Activated CD8-positive, alpha-beta memory T cell treated with anti-CD3 and anti-CD28 coated beads, Interleukin-2, amount 50 U/mL, for 4 hours (primary cell): ENCODE measurements around the gene HNRNPK.

Experiments used
- DNase-seq: peaks from one replicate; pipeline ENCODE4 v3.0.0-alpha.2; 2020

HNRNPK gene

DNA sequence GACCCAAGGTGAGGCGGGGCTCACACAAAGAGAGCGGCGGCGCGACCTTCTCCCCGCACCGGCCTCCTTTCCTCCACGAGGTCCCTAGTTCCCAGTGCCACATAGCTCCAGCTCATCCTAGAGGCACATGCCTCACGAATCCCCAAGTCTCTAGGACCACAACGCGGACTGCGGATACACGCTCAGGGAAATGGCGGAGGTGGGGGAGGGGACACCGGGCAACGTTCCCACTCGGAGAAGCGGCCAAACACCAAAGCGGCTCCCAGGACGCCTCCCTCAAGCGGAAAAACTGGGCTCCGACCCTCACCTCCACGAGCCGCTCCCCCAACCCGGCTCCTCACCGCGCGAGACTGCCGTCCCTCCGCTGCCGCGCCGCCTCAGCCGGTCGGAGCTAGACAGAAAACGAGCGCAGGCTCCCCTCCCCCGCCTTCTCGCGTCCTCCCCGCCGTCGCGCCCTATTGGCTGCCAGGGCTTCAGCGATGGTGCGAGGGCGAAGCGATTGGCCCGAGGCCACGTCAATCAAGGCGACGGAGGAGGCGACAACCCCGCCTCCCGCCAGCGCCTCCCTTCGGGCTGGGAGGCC lies at the start of gene HNRNPK:
HNRNPK (minus strand) TSS at position 404 of the 583 bp plus-strand sequence. CDS start 1,963 bp downstream, outside the sequence.
- peak; percentile 100 for DNase-seq

DNA sequence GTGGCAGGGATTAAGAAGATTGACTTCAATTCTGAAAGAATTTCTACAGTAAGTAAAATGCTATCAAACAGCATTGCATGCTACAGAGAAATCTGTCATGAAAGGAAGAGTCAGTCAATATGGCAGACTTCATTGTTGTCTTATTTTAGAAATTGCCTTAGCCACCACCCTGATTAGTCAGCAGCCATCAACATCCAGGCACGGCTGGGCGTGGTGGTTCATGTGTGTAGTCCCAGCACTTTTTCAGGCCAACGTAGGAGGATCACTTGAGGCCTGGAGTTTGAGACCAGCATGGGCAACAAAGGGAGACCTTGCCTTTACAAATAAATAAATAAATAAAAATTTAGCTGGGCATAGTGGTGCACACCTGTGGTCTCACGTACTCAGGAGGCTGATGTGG lies 47.2 kb upstream of the HNRNPK start:
- no peak for DNase-seq

DNA sequence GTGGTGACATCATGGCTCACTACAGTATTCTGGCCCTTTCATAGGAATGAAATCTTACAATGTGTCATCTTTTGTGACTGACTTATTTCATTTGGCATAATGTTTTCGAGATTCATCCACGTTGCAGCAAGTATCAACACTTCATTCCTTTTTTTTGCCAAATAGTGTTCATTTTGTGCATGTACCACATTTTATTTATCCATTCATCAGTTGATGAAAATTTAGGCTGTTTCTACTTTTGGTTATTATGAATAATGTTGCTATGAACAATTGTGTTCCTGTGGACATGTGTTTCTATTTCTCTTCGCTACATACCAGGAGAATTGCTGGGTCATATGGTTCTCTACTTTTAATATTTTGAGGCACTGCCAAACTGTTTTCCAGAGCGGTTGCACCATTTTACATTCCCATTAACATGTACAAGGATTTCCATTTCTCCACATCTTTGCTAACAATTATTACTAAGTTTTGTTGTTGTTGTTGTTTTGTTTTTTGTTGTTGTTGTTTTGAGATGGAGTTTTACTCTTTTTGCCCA lies 44.1 kb upstream of the HNRNPK start:
- DNase-seq: no peak

DNA sequence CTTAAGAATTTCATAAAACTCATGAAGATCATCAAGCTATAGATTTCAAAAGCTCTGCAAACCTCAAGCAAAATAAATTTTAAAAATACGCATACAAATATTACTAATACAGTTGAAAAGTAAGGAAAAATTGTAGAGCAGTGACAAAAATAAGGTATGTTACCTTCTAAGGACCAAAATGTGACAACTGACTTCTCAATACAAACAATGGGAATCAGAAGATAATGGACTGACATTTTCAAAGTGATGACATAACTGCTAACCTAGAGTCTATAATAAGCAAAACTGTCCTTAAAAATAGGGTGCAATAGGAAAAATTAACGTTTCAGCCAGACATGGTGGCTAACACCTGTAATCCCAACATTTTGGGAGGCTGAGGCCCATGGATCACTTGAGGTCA lies 27.6 kb upstream of the HNRNPK start:
- DNase-seq: no peak

DNA sequence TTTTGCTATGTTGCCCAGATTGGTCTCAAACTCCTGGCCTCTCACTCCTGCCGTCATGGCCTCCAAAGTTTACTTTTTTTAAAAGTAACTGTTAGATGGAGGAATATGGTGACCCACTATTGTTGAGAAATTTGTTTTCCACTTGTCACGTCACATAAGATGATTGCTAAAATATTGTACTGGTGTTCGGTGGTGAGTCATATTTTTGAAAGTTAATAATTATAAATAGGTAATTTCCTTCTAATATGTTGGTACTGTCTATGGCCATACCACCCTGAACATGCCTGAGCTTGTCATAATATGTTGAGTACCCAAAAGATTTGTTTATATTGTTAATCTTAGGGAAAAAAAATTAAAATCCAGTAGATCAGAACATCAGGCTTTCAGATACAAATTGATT lies 23.2 kb upstream of the HNRNPK start:
- DNase-seq: no peak

DNA sequence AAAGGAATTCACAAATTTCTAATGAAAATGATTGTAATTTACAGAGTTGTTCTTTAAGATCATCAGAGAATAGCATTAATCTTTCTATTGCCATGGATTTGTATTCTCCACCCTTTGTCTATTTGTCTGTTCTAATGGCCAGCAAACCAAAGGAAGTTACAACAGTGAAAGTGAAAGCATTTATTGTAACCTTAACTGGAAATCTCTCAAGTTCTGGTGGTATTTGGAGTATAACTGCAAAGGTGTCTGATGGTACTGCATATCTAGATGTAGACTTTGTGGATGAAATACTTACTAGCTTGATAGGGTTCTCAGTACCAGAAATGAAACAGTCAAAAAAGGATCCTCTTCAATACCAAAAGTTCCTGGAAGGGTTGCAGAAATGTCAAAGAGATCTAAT lies 22.3 kb upstream of the HNRNPK start:
- no peak for DNase-seq

DNA sequence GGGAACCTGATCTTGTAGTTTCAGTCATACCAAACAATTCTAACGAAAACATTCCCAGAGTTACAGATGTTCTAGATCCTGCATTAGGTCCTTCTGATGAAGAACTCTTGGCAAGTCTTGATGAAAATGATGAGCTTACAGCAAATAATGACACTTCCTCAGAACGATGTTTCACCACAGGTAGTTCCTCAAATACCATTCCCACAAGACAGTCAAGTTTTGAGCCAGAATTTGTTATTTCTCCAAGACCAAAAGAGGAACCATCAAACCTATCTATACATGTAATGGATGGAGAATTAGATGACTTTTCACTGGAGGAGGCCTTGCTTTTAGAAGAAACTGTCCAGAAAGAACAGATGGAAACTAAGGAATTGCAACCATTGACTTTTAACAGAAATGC lies 21.6 kb upstream of the HNRNPK start:
- no peak for DNase-seq

DNA sequence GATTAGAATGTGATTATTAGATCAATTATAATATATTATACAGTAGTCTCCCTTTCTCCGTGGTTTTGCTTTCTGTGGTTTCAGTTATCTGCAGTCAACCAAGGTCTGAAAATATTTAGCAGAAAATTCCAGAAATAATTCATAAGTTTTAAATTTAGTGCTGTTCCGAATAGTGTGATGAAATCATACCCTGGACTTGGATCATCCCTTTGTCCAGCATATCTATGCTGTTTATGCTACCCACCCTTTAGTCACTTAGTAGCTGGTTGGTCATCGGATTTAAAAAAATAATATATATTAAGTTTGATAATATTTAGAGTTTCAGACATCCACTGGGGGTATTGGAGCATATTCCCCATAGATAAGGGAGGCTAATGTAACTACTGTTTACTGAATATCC lies 20.2 kb upstream of the HNRNPK start:
- DNase-seq: no peak

DNA sequence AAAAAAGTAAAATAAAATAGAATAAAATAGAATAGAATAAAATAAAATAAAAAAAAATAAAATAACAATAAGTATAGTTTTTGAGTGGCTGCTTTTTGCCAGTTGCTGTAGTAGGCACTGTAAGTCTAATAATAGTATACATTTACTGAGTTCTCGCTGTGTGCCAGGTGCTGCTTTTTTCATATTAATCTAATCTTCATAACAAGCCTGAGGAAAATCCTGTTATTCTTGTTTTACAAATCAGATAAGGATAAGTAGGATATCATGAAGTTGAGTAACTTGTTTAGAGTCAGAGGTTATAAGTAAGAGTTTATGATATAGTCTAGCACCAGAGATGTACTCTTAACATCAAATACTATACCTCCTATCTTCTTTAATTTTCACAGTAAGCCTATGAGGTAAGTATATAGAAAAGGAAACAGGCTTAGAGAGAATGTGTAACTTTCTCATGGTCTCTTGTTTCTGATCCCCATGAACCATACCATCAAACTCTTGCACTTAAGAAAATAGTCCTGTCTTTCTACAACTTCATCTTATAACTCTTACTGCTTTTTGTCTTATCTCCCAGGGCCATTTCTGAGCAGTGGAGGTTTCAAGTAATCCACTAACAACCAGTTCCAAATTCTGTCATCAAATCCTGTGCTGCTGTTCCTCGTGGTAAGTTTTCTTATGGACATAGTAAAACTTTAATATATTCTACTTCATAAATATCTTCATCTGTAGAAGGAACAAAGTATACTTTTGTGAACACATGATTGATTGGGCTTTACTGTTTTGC lies 19.3 kb upstream of the HNRNPK start:
- no peak for DNase-seq

DNA sequence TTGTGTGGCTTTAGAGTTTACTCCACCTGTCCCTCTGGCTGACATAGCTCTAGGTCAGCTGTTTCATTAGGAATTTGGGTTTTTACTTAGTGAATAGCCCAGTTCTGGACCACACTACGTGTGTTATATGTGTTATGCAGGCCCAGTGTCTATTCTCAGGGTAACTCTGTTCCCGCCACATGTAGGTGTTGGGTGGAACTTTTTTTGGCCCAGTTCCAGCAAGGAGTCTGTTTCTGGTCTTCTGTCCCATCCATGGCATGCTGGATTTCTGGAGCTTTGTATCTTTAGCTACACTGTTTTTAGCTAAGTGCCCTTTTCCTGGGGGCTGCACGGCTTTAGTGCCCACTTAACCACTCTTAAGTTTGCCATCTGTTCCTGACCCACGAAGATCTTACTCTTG lies 16.1 kb upstream of the HNRNPK start:
- no peak for DNase-seq

DNA sequence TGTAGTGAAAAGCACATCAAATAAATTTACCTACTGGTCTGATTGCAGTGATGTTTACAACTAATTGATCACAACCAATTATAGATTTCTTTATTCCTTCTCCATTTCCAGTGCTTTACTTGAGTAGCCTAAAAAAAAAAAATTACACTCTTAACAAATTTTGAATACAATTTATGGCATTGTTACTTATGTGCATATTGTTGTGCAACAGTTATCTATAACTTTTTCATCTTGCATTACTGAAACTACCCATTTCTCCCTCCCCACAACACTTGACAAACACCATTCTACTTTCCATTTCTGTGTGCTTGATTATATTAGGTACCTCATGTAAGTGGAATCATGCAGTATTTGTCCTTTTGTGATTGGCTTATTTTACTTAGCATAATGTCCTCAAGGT lies 12.9 kb upstream of the HNRNPK start:
- DNase-seq: no peak

DNA sequence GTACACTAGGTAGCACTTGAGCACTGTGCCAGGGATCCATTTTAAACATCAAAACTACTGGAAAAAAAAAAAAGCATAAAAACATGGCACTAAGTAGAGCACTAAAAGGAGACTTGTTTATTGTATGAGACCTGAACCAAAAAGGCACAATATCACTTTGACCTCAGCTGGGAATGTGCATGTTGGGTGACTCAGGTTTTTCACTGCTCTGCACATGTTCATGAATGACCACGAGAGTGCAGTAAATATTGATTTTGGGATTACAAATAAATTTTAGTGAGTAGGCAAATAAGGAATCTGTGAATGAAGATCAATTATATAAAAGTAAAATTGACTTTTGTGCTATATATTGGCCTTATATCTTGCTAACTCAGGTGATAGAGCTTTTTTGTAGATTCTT lies 12.4 kb upstream of the HNRNPK start:
- no peak for DNase-seq

DNA sequence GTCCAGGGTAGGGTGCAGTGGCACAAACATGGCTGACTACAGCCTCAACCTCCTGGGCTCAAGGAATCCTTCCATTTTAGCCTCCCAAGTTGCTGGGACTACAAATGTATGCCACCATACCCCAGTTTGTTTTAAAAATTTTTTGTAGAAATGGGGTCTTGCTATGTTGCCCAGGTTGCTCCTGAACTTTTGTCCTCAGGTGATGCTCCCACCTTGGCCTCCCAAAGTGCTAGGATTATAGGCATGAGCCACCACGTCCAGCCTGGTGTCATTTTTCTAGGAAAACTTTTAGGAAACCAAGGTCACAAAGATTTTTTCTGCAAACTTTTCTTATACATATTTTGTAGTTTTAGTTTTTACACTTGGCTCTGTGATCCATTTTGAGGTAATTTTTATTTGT lies 11.3 kb upstream of the HNRNPK start:
- DNase-seq: no peak

DNA sequence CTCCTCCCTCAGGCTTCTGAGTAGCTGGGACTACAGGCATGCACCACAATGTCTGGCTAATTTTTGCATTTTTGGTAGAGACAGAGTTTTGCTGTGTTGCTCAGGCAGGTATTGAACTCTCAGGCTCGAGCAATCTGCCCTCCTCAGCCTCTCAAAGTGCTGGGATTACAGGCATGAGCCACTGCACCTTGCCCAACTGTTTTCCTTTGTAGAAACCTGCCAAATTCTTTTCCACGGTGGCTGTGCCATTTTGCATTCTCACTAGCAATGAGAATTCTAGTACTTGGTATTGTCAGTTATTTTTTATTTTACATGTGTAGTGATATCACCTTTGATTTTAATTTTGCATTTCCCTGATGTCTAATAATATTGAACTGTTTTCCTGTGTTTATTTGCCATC lies 8.4 kb upstream of the HNRNPK start:
- DNase-seq: no peak

DNA sequence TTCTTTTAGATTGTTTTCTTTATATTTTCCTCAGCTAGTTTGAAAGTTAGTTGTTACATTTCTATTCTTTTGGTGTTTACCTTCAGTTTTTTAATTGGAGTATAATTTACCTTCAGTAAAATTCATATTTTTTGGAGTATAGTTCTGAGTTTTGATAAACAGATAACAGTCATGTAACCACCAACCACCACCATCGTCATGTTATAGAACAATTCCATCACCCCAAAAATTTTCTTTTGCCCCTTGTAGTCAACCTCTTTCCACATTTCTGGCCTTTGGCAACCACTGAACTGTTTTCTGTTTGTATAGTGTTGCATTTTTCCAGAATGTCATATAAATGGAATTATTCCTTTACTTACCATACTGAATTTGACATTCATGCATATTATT lies 7.4 kb upstream of the HNRNPK start:
- DNase-seq: no peak

DNA sequence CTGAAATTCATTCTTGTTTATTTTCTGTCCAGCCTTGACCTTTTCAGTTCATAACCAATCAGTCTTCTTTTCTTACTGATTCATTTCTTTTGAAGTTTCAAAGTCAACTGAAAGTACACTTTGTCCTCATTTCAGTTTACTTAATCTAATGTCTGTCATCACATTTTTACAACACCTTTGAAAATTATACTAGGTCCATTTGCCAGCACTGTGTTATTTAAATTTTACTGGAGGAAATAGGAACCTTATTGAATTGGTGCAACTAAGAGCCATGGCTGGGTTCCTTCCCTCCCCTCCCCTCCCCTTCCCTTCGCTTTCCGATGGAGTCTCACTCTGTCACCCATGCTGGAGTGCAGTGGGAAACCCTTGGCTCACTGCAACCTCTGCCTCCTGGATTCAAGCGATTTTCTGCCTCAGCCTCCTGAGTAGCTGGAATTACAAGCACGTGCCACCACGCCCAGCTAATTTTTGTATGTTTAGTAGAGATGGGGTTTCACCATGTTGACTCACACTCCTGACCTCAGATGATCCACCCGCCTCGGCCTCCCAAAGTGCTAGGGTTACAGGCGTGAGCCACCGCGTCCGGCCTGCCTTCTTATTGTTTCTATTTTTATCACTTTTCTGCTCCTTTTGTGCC lies 6.9 kb upstream of the HNRNPK start:
- peak; percentile 25 for DNase-seq

DNA sequence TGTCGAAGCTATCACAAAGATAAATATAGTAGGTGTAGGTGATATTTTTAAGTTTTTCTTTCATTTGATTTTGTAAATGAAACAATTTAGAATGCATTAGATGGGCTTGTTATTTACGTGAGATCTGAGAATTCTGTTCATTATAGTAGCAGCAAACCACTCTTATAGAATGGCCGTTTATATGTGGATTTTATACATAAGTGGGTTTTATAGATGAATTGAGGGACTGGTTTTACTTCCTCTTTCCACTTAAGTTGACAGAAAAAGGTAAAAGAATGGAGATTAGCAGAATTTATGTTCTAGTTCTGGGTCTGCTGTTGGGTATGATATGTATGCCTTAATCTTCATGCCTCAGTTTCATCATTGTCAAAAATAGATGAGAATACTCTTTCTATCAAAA lies 6.2 kb upstream of the HNRNPK start:
- no peak for DNase-seq

DNA sequence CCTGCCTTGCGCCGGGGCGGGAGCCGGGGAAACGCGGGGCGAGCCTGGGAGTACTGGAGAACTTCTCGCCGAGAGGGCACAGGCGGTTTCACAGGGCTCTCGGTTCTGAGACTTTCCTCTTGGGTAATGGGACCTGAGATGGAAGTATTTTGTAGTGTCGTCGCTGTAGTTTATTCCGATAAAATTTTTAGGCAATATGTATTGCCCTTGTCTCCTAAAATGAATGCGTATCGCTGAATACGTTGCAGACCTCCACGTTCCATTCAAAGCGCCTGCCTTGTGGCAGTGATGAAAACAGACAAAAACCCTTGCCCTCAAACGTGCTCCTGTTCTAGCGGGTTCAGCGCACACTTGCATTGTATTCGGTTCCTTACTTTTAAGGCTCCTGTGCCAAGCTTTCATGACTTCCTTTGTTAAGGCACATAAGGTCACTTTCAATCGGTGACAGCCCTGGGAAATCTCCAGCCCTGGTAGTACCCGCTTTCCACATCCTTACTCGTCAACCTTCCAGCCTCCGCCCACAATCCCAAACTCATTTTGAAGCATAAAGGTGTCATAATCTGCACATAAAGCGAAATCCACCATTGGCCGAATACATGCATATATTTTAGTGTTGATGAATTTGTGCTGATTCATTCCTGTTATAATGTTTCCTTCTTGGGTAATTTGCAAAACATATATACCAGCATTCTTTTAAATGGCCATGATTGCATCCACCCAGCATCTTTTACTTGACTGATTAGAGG lies 1.3 kb upstream of the HNRNPK start:
- DNase-seq: no peak

DNA sequence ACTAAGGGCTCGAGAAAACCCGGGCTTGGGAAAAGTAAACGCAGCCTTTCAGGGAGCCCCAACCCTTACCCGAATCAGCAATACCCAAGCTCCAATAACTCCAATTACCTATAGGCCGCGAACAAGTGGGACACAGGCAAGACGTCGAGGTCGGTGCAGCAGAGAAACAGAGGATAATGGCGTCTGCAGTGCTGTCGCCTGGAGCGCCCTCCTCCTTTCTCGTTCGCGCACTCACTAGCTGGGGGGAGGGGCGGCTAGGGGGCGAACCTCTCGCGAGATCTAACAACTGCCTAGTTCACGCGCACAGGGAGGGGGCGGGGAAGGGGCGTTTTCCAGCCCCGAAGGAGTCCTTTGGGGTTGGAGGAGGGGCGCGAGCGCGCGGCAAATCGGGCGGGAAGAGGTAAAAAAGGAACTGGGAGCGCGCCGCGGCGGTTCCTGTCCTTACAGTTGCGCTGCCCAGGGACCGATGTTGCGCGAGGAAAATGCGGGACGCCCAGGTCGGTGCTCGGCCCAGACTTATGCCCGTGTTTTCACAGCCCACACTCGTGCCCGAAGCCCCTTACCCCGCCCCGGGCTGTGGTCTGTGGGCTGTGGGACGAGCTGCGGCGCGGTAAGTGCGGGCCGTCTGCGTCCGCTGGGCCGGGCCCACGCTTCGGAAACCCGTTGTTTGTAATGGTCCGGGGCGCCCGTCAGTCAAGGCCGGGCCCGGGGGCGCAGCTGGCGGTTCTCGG lies 545 bp upstream of the HNRNPK start, which contains the start of gene RMI1:
RMI1 (plus strand) TSS at position 411 of the 731 bp plus-strand sequence. CDS start 20,182 bp downstream, outside the sequence.
- DNase-seq: peak; percentile 99

DNA sequence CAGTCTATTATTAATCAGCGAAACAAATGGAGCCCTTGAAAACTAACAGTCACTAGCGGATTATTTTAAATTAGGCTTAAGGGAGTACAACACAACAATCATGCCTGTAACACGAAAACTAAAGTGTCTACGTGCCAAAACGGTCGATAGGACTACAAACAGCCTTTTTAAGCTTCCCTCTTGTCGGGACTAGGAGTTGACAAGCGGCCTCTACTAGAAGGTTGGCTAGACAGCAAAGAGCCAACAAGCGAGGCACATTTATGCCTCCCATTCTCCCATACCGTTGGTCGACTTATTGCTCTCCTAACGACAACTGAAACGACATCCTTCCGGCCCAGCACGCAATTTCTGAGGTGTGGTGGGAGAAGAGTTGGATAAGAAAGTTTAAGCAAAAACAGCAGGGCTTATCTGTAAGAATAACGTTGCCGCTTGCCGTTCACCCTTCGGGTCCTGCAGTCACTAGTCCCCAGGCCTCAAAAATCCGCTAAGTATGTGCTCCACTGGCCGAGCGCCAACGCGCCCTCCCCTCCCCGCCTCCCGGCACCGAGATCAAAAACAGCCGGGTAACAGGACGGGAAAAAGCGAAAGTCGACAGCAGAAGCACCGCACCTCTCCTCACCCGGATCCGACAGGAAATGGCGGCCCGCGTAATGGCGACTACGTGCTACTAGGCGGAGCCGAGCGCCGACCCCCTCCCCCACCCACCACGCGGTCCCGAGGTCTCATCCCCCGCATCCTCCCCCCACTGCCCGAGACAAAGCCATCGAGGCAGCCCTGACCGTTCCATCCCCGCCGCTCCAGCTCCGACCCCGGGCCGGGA lies 813 bp downstream of the HNRNPK start:
- DNase-seq: peak; percentile 85

DNA sequence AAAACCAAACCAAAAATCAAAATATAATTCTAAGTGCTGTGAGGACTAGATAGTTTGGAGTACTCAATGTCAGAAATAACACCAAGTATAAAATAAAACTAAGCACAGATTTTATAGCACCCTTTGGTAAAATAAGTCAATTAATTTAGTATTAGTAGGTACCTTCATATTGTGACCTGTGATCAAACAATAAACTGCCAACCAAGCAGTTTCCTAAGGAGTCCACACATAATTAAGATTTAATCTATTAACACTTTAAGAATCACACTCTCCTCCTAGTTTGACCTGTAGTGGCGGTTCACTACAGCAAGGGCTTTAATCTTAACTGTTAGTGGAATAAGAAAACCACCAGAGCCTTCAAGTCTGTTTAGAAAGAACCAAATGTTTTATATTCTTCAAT lies 2.8 kb downstream of the HNRNPK start:
- no peak for DNase-seq

DNA sequence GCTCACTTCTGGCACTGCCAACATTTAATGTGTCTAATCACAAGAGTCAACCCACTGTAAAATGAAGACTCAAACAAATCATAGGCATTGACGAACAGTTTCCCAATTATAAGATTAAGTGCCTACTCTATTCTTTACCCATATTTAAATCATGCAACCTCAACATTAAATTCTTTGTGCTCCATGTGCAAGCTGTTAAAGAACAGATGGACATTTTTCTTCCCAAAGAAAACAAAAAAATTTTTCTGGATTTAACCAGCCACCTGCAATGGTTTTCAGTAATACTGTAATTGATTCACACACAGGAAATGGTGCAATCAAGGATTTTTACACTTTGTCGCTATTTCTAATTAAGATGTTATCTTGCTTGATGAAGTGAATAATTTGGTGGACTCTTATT lies 3.6 kb downstream of the HNRNPK start:
- DNase-seq: no peak
